Measurements from ENCODE around the gene FRK.
A peak's percentile ranks its signal among the peaks of the same experiment; 100 is the strongest.
"Not testable (repeated sequence)": the region's sequence is repeated elsewhere in the genome, so short reads cannot be mapped to it uniquely, and the experiment has no call there.

FRK gene

GRCh38 chr6:116096979-116097816 is 36.5 kb upstream of the FRK start:
- H3K4me3 ChIP-seq (replicated peaks; ENCODE audit: low read depth, low read length), result no peak overlapping the region
- no peaks in the 10 kb centered on the region for H3K27me3 ChIP-seq (replicated peaks; ENCODE audit: control insufficient read depth, insufficient read depth, low read length)
- peak; percentile 26 for TF ChIP-seq CTCF (IDR thresholded peaks at IDR 0.05; ENCODE audit: insufficient read depth, low read length, poor library complexity, severe bottlenecking)
- no peak for DNase-seq (ENCODE audit: extremely low read depth, insufficient read length)
- no peaks in the 10 kb centered on the region; the same call in 1 of the 2 replicates for H3K36me3 ChIP-seq (ENCODE audit: control insufficient read depth, insufficient read depth, low read length)

DNA sequence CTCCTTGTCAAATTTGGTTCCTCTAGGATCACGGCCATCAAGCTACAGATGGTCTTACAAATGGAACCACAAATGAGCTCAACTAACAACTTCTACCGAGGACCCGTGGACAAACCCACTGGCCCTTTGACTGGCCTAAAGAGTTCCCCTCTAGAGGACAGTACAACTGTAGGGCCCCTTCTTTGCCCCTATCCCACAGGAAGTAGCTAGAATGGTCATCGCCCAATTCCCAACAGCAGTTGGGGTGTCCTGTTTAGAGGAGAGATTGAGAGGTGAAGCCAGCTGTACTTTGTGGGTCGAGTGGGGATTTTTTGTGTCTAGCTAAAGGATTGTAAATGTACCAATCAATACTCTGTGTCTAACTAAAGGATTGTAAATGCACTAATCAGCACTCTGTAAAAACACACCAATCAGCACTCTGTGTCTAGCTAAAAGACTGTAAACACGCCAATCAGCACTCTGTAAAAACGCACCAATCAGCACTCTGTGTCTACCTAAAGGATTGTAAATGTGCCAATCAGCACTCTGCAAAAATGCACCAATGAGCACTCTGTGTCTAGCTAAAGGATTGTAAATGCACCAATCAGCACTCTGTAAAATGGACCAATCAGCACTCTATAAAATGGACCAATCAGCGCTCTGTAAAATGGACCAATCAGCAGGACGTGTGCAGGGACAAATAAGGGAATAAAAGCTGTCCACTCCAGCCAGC is 35.5 kb upstream of the FRK start:
- DNase-seq (ENCODE audit: extremely low read depth, insufficient read length); H3K36me3 ChIP-seq (ENCODE audit: control insufficient read depth, insufficient read depth, low read length); H3K4me3 ChIP-seq (replicated peaks; ENCODE audit: low read depth, low read length); H3K27me3 ChIP-seq (replicated peaks; ENCODE audit: control insufficient read depth, insufficient read depth, low read length): not testable (repeated sequence)

GRCh38 chr6:116094041-116094440 is 33.4 kb upstream of the FRK start:
- Histone ChIP-seq H3K36me3 (ENCODE audit: control insufficient read depth, insufficient read depth, low read length) (no peaks in the 10 kb centered on the region; the same call in 1 of the 2 replicates), H3K27me3 (replicated peaks; ENCODE audit: control insufficient read depth, insufficient read depth, low read length) (no peaks in the 10 kb centered on the region), H3K4me3 (replicated peaks; ENCODE audit: low read depth, low read length) (no peak overlapping the region)
- DNase-seq (ENCODE audit: extremely low read depth, insufficient read length), result no peak
- no peak for TF ChIP-seq CTCF (IDR thresholded peaks at IDR 0.05; ENCODE audit: insufficient read depth, low read length, poor library complexity, severe bottlenecking)

DNA sequence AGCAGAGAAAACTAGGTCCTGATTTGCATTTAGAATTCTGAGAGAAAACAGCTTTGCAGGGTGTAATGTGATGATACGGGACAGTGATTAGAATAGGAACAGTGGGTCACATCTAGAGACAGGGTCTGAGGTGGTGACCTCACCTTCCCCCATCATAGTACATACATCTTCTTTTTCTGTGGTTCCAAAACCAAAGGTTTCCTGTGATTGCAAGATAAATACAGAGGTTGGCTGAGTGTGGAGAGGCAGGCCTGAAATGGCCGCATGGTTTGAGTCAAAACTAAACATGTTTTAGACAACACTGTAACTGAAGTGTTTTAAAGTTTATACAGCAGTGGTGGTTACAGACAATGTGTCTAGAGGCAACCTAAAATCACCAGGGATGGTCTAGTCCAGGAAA is 29.6 kb upstream of the FRK start:
- H3K36me3 ChIP-seq (ENCODE audit: control insufficient read depth, insufficient read depth, low read length), result no peaks in the 10 kb centered on the region
- H3K27me3 ChIP-seq (replicated peaks; ENCODE audit: control insufficient read depth, insufficient read depth, low read length), result no peaks in the 10 kb centered on the region
- TF ChIP-seq CTCF (IDR thresholded peaks at IDR 0.05; ENCODE audit: insufficient read depth, low read length, poor library complexity, severe bottlenecking), result no peak
- DNase-seq (ENCODE audit: extremely low read depth, insufficient read length), result peak; percentile 68
- no peak overlapping the region for H3K4me3 ChIP-seq (replicated peaks; ENCODE audit: low read depth, low read length)

DNA sequence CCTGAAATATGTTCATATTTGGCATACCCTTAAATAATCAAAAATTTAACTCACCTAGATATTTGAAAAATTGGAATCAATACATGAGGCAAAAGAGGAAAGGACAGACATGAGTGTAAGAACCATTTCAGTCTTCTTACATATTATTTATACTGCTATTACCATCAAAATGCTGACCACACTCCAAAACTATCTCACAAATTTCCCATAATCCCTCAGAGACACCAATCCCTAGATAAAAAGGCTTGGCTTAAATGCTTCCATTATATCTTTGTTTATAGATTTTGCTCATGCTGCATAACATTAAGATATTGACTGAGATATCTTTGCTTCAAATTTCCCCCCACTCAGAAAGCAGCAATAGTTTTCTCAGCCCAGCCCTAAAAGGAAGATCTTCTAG is 28.3 kb upstream of the FRK start:
- Histone ChIP-seq H3K36me3 (ENCODE audit: control insufficient read depth, insufficient read depth, low read length) (no peaks in the 10 kb centered on the region), H3K4me3 (replicated peaks; ENCODE audit: low read depth, low read length) (no peak overlapping the region), H3K27me3 (replicated peaks; ENCODE audit: control insufficient read depth, insufficient read depth, low read length) (no peaks in the 10 kb centered on the region)
- TF ChIP-seq CTCF (IDR thresholded peaks at IDR 0.05; ENCODE audit: insufficient read depth, low read length, poor library complexity, severe bottlenecking), result no peak
- DNase-seq (ENCODE audit: extremely low read depth, insufficient read length), result no peak

- no peak for TF ChIP-seq CTCF (IDR thresholded peaks at IDR 0.05; ENCODE audit: insufficient read depth, low read length, poor library complexity, severe bottlenecking)
- Histone ChIP-seq H3K36me3 (ENCODE audit: control insufficient read depth, insufficient read depth, low read length) (no peaks in the 10 kb centered on the region), H3K4me3 (replicated peaks; ENCODE audit: low read depth, low read length) (peak overlapping the region; percentile 28), H3K27me3 (replicated peaks; ENCODE audit: control insufficient read depth, insufficient read depth, low read length) (no peaks in the 10 kb centered on the region)
- DNase-seq (ENCODE audit: extremely low read depth, insufficient read length), result peak; percentile 73
Observed at GRCh38 chr6:116087437-116088027, 26.8 kb upstream of the FRK start.

Data from GM06990 (cell line).